ENCODE data around the gene SCTR.

Gene SCTR

GRCh38 chr2:119424284-119425118 lies 99.8 kb downstream of the SCTR start:
- H4K20me1 ChIP-seq (ENCODE audit: insufficient read depth, low read length) = no peaks in the 10 kb centered on the region
- TF ChIP-seq, protein P1, sequence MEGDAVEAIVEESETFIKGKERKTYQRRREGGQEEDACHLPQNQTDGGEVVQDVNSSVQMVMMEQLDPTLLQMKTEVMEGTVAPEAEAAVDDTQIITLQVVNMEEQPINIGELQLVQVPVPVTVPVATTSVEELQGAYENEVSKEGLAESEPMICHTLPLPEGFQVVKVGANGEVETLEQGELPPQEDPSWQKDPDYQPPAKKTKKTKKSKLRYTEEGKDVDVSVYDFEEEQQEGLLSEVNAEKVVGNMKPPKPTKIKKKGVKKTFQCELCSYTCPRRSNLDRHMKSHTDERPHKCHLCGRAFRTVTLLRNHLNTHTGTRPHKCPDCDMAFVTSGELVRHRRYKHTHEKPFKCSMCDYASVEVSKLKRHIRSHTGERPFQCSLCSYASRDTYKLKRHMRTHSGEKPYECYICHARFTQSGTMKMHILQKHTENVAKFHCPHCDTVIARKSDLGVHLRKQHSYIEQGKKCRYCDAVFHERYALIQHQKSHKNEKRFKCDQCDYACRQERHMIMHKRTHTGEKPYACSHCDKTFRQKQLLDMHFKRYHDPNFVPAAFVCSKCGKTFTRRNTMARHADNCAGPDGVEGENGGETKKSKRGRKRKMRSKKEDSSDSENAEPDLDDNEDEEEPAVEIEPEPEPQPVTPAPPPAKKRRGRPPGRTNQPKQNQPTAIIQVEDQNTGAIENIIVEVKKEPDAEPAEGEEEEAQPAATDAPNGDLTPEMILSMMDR (IDR thresholded peaks at IDR 0.05; ENCODE audit: low read depth, low read length) = no peak
- no peak for TF ChIP-seq EZH2phosphoT487 (IDR thresholded peaks at IDR 0.05; ENCODE audit: low read depth)
- H3K4me3 ChIP-seq (ENCODE audit: low read length) = no peak overlapping the region
- H3K9me3 ChIP-seq (ENCODE audit: insufficient read depth, low read length) = no peaks in the 10 kb centered on the region
- H3K4me2 ChIP-seq (ENCODE audit: low read length) = no peak overlapping the region
- peaks cover 83% of the 10 kb centered on the region for H3K27me3 ChIP-seq (ENCODE audit: low read depth, low read length)
- peaks cover 4% of the 10 kb centered on the region; the same call in 1 of the 2 replicates for H3K4me1 ChIP-seq (ENCODE audit: low read length)
- no peak overlapping the region for H3K27ac ChIP-seq (ENCODE audit: low read length)
- H2AFZ ChIP-seq (ENCODE audit: low read depth, low read length) = no peak overlapping the region
- H3K36me3 ChIP-seq (replicated peaks; ENCODE audit: low read depth, low read length) = no peaks in the 10 kb centered on the region
- H3K9ac ChIP-seq (ENCODE audit: low read length) = no peak overlapping the region
- no peaks in the 10 kb centered on the region for H3K79me2 ChIP-seq (ENCODE audit: low read length)

- H3K9me3 ChIP-seq (ENCODE audit: insufficient read depth, low read length) = no peaks in the 10 kb centered on the region
- H3K36me3 ChIP-seq (replicated peaks; ENCODE audit: low read depth, low read length) = no peaks in the 10 kb centered on the region
- H2AFZ ChIP-seq (ENCODE audit: low read depth, low read length) = no peak overlapping the region
- peaks cover 76% of the 10 kb centered on the region for H3K27me3 ChIP-seq (ENCODE audit: low read depth, low read length)
- H3K4me3 ChIP-seq (ENCODE audit: low read length) = no peak overlapping the region
- peaks cover 4% of the 10 kb centered on the region; the same call in 1 of the 2 replicates for H3K4me1 ChIP-seq (ENCODE audit: low read length)
- H3K9ac ChIP-seq (ENCODE audit: low read length) = no peak overlapping the region
- no peaks in the 10 kb centered on the region for H3K79me2 ChIP-seq (ENCODE audit: low read length)
- no peak overlapping the region for H3K4me2 ChIP-seq (ENCODE audit: low read length)
- TF ChIP-seq, protein P1 (IDR thresholded peaks at IDR 0.05; ENCODE audit: low read depth, low read length) = no peak
- TF ChIP-seq EZH2phosphoT487 (IDR thresholded peaks at IDR 0.05; ENCODE audit: low read depth) = no peak
- no peak overlapping the region for H3K27ac ChIP-seq (ENCODE audit: low read length)
- no peaks in the 10 kb centered on the region for H4K20me1 ChIP-seq (ENCODE audit: insufficient read depth, low read length)
Measured at GRCh38 chr2:119423811-119424210, 100.5 kb downstream of the SCTR start.

GRCh38 chr2:119423108-119423444 lies 101.2 kb downstream of the SCTR start:
- no peak overlapping the region for H3K27ac ChIP-seq (ENCODE audit: low read length)
- peaks cover 73% of the 10 kb centered on the region for H3K27me3 ChIP-seq (ENCODE audit: low read depth, low read length)
- H3K9me3 ChIP-seq (ENCODE audit: insufficient read depth, low read length) = no peaks in the 10 kb centered on the region
- peaks cover 4% of the 10 kb centered on the region; the same call in 1 of the 2 replicates for H3K4me1 ChIP-seq (ENCODE audit: low read length)
- TF ChIP-seq, protein P1 (IDR thresholded peaks at IDR 0.05; ENCODE audit: low read depth, low read length) = no peak
- no peak for TF ChIP-seq EZH2phosphoT487 (IDR thresholded peaks at IDR 0.05; ENCODE audit: low read depth)
- no peak overlapping the region for H3K9ac ChIP-seq (ENCODE audit: low read length)
- H3K79me2 ChIP-seq (ENCODE audit: low read length) = no peaks in the 10 kb centered on the region
- no peaks in the 10 kb centered on the region for H4K20me1 ChIP-seq (ENCODE audit: insufficient read depth, low read length)
- H3K36me3 ChIP-seq (replicated peaks; ENCODE audit: low read depth, low read length) = no peaks in the 10 kb centered on the region
- no peak overlapping the region for H2AFZ ChIP-seq (ENCODE audit: low read depth, low read length)
- no peak overlapping the region for H3K4me2 ChIP-seq (ENCODE audit: low read length)
- H3K4me3 ChIP-seq (ENCODE audit: low read length) = no peak overlapping the region

- Histone ChIP-seq H3K27ac (ENCODE audit: low read length) (no peak overlapping the region), H3K36me3 (replicated peaks; ENCODE audit: low read depth, low read length) (no peaks in the 10 kb centered on the region), H3K4me2 (ENCODE audit: low read length) (no peak overlapping the region), H4K20me1 (ENCODE audit: insufficient read depth, low read length) (no peaks in the 10 kb centered on the region), H2AFZ (ENCODE audit: low read depth, low read length) (no peak overlapping the region), H3K27me3 (ENCODE audit: low read depth, low read length) (peaks cover 67% of the 10 kb centered on the region), H3K9me3 (ENCODE audit: insufficient read depth, low read length) (no peaks in the 10 kb centered on the region), H3K79me2 (ENCODE audit: low read length) (no peaks in the 10 kb centered on the region), H3K4me3 (ENCODE audit: low read length) (no peak overlapping the region), H3K4me1 (ENCODE audit: low read length) (peaks cover 4% of the 10 kb centered on the region; the same call in 1 of the 2 replicates), H3K9ac (ENCODE audit: low read length) (no peak overlapping the region)
- TF ChIP-seq, protein P1 (IDR thresholded peaks at IDR 0.05; ENCODE audit: low read depth, low read length) = no peak
- no peak for TF ChIP-seq EZH2phosphoT487 (IDR thresholded peaks at IDR 0.05; ENCODE audit: low read depth)
Measured at GRCh38 chr2:119422360-119423107, 101.7 kb downstream of the SCTR start.
